Nucleus accumbens (tissue), 56 donors: Measurements from ENCODE around the gene ZKSCAN4.
A peak's percentile ranks its signal among the peaks of the same experiment; 100 is the strongest.

ENCODE experiments used
- DNase-seq, 56 donors: peaks; one replicate each; lab custom pipeline; 2025; lab: John Stamatoyannopoulos, UW

The ZKSCAN4 gene

DNA sequence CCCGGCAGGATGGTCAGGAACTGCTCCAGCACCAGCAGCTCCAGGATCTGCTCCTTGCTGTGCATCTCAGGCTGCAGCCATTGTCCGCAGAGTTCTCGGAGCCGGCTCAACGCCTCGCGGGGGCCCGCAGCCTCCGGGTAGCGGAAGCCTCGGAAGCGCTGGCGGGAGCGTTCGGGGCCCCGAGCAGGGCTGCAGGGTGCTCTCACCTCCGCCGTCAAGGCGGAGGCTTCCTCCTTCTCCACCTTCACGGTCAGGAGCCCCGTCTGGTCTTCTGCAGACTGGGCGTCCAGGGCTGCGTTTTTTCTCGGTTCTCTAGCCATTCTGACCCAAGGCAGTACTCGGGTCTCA lies 434 bp downstream of the ZKSCAN4 start:
- peak in 14 of 56 donors; percentile 4 to 49 (median 23) for DNase-seq

GRCh38 chr6:28250747-28251146 lies 1.3 kb downstream of the ZKSCAN4 start:
- DNase-seq = no peak

DNA sequence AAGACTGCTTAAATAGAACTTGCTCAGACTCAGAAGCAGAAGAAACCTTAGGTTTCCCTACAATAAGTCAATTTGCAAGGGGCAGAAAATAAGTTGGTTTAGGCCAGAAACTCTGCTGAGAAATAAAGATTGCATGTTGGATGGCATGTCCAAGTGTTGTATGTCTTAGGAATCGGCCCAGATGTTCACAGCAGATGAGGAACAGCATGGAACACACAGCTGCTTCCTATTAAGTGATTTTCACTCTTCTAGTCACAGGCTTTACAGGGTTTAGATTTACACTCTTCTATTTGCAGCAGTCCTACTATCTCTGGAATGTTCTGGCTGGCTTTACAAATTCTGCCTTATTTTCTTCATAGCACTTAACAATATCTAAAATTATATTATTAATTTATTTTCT lies 3.2 kb downstream of the ZKSCAN4 start:
- no peak for DNase-seq

- no peak for DNase-seq
Measured at GRCh38 chr6:28245206-28245941, 6.7 kb downstream of the ZKSCAN4 start.

- no peak for DNase-seq
Measured at GRCh38 chr6:28243946-28244345, 8.1 kb downstream of the ZKSCAN4 start.

DNA sequence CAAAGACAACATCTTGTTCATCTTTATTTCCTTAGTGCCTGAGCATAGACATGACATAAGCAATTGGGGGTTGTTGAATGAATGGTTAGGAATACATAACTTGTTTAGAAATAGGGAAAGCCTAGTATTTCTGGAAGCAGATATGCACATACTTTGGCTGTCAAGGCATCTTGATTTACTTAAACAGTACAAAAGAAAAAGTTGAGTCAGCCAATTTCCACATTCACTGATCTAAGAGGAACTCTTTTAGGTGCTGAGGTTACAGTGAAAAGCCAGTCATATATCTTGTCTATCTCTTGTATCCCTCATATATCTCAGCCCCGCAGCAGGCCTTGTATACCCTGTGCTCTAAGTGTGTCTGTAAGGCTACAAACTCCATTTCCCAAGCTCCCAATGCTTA lies 11.6 kb downstream of the ZKSCAN4 start:
- no peak for DNase-seq

DNA sequence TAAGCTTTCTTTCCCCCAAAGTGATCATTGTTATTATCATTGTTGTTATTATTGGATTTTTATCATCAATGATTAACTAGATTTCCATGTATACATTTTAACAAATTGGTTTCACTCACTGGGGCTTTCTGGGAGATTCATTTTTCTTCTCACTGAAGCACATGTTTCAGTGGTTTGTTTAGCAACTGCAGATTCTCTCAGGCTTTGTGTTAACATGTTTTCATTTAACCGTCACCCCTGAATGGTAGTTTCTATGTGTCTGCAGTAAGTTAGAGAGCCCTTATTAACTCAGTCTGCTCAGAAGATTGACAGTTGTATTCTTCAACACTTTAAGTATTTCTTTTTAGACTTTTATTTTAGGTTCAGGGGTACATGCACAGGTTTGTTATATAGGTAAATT lies 12.4 kb downstream of the ZKSCAN4 start:
- DNase-seq = no peak

- DNase-seq = no peak
Measured at GRCh38 chr6:28235912-28236452, 16.1 kb downstream of the ZKSCAN4 start.

DNA sequence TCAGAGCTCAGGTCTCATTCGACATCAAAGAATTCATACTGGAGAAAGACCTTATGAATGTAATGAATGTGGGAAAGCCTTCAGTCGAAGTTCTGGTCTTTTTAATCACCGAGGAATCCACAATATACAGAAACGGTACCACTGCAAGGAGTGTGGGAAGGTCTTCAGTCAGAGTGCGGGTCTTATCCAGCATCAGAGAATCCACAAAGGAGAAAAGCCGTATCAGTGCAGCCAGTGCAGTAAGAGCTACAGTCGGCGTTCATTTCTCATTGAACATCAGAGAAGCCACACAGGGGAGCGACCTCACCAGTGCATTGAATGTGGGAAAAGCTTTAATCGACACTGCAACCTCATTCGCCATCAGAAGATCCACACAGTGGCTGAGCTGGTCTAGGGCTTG lies 19.3 kb downstream of the ZKSCAN4 start:
- DNase-seq = no peak

DNA sequence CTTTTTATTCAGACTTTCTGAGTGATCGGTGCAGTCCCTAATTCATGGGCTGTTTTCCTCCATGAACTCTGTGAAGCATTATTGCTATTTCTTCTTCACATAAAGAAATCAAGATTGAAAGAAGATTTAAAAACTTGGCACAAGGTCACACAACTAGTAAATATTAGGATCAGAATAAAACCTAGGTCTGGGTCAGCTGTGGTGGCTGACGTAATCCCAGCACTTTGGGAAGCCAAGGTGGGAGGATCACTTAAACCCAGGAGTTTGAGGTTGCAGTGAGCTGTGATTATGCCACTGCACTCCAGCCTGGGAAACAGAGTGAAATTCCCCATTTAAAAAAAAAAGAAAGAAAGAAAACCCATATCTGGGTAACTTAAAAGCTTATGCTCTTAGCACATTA lies 25.6 kb downstream of the ZKSCAN4 start:
- no peak for DNase-seq

DNA sequence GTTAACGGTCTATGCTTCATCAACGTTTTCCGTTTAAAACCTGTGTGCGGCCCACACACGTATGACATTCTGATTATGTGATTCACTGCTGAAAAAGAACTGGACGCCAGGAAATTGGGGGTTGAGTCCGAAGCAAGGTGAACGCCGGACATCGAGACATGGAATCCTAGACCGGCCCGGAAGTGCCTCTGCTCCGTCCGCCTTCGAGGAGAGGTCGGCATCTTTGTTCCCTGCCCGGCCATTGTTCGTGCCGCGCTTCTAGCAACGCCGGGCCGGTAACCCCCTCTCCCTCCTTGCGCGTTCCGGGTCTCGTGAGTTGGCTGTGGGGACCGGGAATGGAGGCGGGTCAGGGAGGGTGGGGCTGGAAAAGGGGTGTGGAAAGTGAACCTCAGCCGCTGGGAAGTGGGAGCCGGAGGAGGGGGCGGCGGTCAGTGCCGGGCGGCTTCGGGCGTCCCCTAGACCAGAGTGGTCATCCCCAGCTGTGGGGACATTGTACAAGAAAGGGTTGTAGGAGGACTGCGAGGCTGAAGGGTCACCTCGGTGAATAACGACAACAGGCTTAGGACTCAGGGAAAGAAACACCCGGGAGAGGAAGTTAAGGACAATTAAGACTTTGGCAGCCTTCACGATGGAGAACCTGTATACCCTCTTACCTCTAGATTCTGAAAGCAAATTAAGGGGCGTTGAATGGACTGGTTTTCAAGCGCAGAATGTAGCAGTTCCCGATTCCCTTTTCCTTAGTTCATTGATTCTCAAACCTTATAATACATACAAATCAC lies 26.8 kb downstream of the ZKSCAN4 start, which contains the start of gene ZSCAN9:
ZSCAN9 (plus strand) TSS at position 220 of the 779 bp plus-strand sequence. CDS start 1,810 bp downstream, outside the sequence.
- DNase-seq = peak in 53 of 56 donors; percentile 7 to 80 (median 47)

DNA sequence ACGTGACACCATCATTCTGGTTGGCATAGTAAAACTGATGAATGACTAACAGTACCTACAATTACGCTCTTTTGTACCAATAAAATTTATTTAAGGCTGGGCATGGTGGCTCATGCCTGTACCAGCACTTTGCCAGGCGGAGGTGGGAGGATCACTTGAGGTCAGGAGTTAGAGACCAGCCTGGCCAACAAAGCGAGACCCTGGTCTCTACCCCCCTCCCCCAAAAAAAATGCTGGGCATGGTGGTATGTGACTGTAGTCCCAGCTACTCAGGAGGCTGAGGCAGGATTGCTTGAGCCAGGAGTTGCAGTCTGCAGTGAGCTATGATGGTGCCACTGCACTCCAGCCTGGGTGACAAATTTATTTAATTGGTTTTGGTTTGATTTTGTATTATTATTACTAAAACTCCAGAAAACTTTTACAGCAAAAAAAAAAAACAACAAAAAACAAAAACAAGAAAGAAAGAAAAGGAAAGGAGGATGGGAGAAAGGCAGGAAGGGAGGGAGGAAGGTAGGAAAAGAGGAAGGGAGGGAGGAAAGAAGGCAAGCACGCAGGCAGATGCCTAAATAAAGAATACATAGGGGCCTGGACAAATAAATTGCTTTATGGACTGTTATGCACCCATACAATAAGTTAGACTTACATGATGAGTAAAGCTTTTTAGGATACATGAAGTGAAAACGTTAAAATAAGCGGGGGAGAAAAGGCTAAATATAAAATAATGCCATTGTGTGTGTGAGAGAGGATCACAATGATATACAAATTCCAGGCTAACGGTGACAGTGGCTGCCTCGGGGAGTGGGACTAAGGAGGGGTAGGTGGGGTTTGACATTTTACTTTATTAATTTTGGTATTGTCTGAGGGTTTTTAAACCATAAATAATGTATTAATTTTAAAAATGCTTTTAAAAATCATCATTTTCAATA lies 27.7 kb downstream of the ZKSCAN4 start:
- no peak for DNase-seq

GRCh38 chr6:28220257-28221133 lies 31.6 kb downstream of the ZKSCAN4 start:
- no peak for DNase-seq

DNA sequence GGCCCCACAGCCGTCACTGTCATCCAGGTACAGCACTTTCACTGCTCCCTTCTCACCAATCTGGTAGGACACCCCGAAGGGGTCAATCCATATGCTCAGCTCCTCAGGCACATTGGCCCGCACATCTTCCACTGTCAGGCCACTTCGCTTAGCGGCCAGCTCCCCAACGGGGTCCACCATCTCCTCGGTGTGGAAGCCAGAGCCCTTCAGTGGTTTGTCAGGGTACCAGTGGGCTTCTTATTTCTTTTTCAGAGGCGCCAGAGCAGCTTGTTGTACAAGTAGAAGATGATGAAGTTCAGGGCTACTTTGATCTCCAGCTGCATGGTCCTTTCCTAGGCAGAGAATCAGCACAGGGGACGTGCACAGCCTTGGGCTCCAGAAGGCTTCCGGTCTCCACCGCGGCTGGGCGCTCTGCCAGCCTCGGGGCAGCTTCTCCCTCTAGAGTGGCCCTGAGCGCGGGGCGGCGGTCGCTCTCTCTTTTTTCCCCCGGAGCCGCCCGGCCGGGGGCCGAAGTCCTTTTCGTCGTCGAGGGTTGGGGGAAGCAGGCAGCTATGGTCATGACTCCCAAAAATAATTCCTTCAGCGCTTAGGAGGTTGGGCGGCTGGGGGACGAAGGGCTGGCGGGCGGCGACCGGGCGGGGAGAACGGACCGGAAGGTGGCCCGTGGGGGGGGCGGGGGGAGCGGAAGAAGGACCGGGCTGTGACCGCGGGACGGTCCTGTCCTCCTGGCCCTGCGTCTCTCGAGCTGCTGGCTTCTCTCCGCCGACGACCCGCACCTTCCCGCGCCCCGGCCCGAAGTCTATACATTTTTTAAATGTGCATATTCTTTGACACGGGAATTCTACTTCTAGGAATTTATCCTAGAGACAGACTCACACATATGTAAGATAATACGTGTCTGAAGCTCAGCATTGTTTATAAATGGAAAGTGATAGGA lies 33.5 kb downstream of the ZKSCAN4 start:
- DNase-seq = peak in 44 of 56 donors; percentile 1 to 76 (median 40)

GRCh38 chr6:28217890-28218289 lies 34.2 kb downstream of the ZKSCAN4 start:
- DNase-seq = no peak

- no peak for DNase-seq
Measured at GRCh38 chr6:28215425-28215824, 36.6 kb downstream of the ZKSCAN4 start.

DNA sequence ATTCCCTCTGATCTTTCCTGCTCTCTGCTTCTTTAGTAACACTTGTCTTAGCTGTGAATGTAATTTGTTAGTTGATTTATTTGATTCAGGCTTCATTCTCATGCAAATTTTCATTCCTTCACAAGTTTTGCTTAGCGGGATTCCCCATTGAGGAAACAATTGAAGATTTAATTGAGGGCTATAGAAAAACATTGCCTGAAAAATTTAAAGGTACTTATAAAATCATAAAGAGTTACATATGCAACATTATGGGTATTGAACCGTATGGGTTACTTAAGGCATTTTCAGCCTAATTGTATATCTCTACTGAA lies 38.9 kb downstream of the ZKSCAN4 start:
- no peak for DNase-seq

GRCh38 chr6:28212510-28213212 lies 39.4 kb downstream of the ZKSCAN4 start:
- DNase-seq = no peak
